ENCODE measurements around the gene PCDHB2.
"Not testable (repeated sequence)": the region's sequence is repeated elsewhere in the genome, so short reads cannot be mapped to it uniquely, and the experiment has no call there.

Gene PCDHB2

DNA sequence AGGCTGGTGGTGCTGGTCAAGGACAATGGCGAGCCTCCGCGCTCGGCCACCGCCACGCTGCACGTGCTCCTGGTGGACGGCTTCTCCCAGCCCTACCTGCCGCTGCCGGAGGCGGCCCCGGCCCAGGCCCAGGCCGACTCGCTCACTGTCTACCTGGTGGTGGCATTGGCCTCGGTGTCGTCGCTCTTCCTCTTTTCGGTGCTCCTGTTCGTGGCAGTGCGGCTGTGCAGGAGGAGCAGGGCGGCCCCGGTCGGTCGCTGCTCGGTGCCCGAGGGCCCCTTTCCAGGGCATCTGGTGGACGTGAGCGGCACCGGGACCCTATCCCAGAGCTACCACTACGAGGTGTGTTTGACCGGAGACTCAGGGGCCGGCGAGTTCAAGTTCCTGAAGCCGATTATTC, 42.9 kb downstream of the PCDHB2 start:
- not testable (repeated sequence) for DNase-seq

Data from Kasumi-1 (cell line).